HPDE6-E6E7 (cell line): Measurements from ENCODE around the gene RPUSD4.

Source experiments
- DNase-seq: peaks from one replicate; pipeline ENCODE4 v3.0.0; 2011; ENCODE audit warnings: missing footprints; ENCODE audit errors: extremely low spot score

Gene RPUSD4

GRCh38 chr11:126182787-126183445 lies 28.5 kb downstream of the RPUSD4 start:
- DNase-seq = no peak

GRCh38 chr11:126181939-126182730 lies 29.3 kb downstream of the RPUSD4 start:
- no peak for DNase-seq

GRCh38 chr11:126176853-126177470 lies 34.5 kb downstream of the RPUSD4 start:
- no peak for DNase-seq

GRCh38 chr11:126175393-126175792 lies 36.1 kb downstream of the RPUSD4 start:
- no peak for DNase-seq

- no peak for DNase-seq
Observed at GRCh38 chr11:126174816-126175215, 36.6 kb downstream of the RPUSD4 start.

GRCh38 chr11:126173257-126173656 lies 38.2 kb downstream of the RPUSD4 start:
- DNase-seq = no peak

GRCh38 chr11:126172596-126173038 lies 38.8 kb downstream of the RPUSD4 start:
- DNase-seq = no peak

- DNase-seq = no peak
Observed at GRCh38 chr11:126169291-126169690, 42.2 kb downstream of the RPUSD4 start.

GRCh38 chr11:126167488-126167887 lies 44.0 kb downstream of the RPUSD4 start:
- no peak for DNase-seq

- DNase-seq = no peak
Observed at GRCh38 chr11:126166413-126166812, 45.0 kb downstream of the RPUSD4 start.

GRCh38 chr11:126165757-126166156 lies 45.7 kb downstream of the RPUSD4 start:
- DNase-seq = no peak

- no peak for DNase-seq
Observed at GRCh38 chr11:126165311-126165720, 46.1 kb downstream of the RPUSD4 start.

- DNase-seq = no peak
Observed at GRCh38 chr11:126164781-126165180, 46.7 kb downstream of the RPUSD4 start.

GRCh38 chr11:126163779-126164178 lies 47.7 kb downstream of the RPUSD4 start:
- DNase-seq = no peak

- peak; percentile 43 for DNase-seq
Observed at GRCh38 chr11:126163074-126163700, 48.3 kb downstream of the RPUSD4 start.

- DNase-seq = no peak
Observed at GRCh38 chr11:126162306-126163030, 49.0 kb downstream of the RPUSD4 start.

- DNase-seq = no peak
Observed at GRCh38 chr11:126161023-126161391, 50.4 kb downstream of the RPUSD4 start.

- no peak for DNase-seq
Observed at GRCh38 chr11:126160345-126161022, 51.0 kb downstream of the RPUSD4 start.

- DNase-seq = no peak
Observed at GRCh38 chr11:126159719-126160344, 51.6 kb downstream of the RPUSD4 start.

- DNase-seq = no peak
Observed at GRCh38 chr11:126158054-126158791, 53.2 kb downstream of the RPUSD4 start.
